ENCODE results near the gene ZFP3. TPM values are rescaled to one million over a fixed set of nuclear protein-coding genes. Genes with fewer than 3 reads are reported as not detected.
"Not testable (repeated sequence)": the region's sequence is repeated elsewhere in the genome, so short reads cannot be mapped to it uniquely, and the experiment has no call there.

Gene ZFP3
- polyA plus RNA-seq, 1 of the 3 experiments (the other 2 are of a cell fraction), result 1.5 TPM

- Histone ChIP-seq H3K9ac (no peak overlapping the region), H3K79me2 (ENCODE audit: insufficient read depth) (no peaks in the 10 kb centered on the region), H3K9me3 (no peaks in the 10 kb centered on the region), H3K27ac (ENCODE audit: low read depth in 2 of 2, low read length in 1 of 2) (no peak overlapping the region), H4K20me1 (ENCODE audit: insufficient read depth) (no peaks in the 10 kb centered on the region), H3K4me1 (ENCODE audit: control insufficient read depth in 1 of 2, insufficient read depth in 2 of 2, low read depth in 1 of 2, low read length in 1 of 2) (no peaks in the 10 kb centered on the region; a peak in 1 of 4 replicates), H3K4me3 (ENCODE audit: low read depth in 2 of 2, low read length in 1 of 2) (no peak overlapping the region), H3K4me2 (no peak overlapping the region), H2AFZ (ENCODE audit: low read depth) (no peak overlapping the region), H3K9me2 (no peaks in the 10 kb centered on the region), H3F3A (replicated peaks; ENCODE audit: insufficient read depth) (no peaks in the 10 kb centered on the region), H3K36me3 (replicated peaks in 1 of 2; ENCODE audit: control insufficient read depth in 1 of 2, insufficient read depth in 2 of 2, low read length in 1 of 2) (no peaks in the 10 kb centered on the region), H3K27me3 (ENCODE audit: insufficient read depth) (peaks cover 11% of the 10 kb centered on the region; the same call in 1 of the 2 replicates)
- 78% methylated on average over 10 of the region's 16 CpGs for WGBS (ENCODE audit: low lambda C conversion rate)
- ChIA-PET CTCF (no interaction called here), POLR2A (no interaction called here)
- DNase-seq, result no peak
- TF ChIP-seq, protein P1, sequence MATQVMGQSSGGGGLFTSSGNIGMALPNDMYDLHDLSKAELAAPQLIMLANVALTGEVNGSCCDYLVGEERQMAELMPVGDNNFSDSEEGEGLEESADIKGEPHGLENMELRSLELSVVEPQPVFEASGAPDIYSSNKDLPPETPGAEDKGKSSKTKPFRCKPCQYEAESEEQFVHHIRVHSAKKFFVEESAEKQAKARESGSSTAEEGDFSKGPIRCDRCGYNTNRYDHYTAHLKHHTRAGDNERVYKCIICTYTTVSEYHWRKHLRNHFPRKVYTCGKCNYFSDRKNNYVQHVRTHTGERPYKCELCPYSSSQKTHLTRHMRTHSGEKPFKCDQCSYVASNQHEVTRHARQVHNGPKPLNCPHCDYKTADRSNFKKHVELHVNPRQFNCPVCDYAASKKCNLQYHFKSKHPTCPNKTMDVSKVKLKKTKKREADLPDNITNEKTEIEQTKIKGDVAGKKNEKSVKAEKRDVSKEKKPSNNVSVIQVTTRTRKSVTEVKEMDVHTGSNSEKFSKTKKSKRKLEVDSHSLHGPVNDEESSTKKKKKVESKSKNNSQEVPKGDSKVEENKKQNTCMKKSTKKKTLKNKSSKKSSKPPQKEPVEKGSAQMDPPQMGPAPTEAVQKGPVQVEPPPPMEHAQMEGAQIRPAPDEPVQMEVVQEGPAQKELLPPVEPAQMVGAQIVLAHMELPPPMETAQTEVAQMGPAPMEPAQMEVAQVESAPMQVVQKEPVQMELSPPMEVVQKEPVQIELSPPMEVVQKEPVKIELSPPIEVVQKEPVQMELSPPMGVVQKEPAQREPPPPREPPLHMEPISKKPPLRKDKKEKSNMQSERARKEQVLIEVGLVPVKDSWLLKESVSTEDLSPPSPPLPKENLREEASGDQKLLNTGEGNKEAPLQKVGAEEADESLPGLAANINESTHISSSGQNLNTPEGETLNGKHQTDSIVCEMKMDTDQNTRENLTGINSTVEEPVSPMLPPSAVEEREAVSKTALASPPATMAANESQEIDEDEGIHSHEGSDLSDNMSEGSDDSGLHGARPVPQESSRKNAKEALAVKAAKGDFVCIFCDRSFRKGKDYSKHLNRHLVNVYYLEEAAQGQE (IDR thresholded peaks at IDR 0.05; ENCODE audit: low read depth, low read length), result no peak
- TF ChIP-seq SMC3 (IDR thresholded peaks at IDR 0.05; ENCODE audit: low read depth, low read length) (no peak), JUND (IDR thresholded peaks at IDR 0.05) (no peak), RXRA (IDR thresholded peaks at IDR 0.05; ENCODE audit: borderline replicate concordance, low read depth) (no peak), POLR2AphosphoS5 (IDR thresholded peaks at IDR 0.05; ENCODE audit: low read depth, low read length) (no peak), MXI1 (IDR thresholded peaks at IDR 0.05; ENCODE audit: low read depth, low read length) (no peak), FOXJ3 (CRISPR knock-in tag; IDR thresholded peaks at IDR 0.05) (no peak), EP300 (IDR thresholded peaks at IDR 0.05; ENCODE audit: borderline replicate concordance in 1 of 2, low read depth in 1 of 2, low read length in 1 of 2) (no peak), GATA2 (CRISPR knock-in tag; IDR thresholded peaks at IDR 0.05) (no peak), MEF2A (IDR thresholded peaks at IDR 0.05; ENCODE audit: borderline replicate concordance, low read depth) (no peak), FOXM1 (IDR thresholded peaks at IDR 0.05; ENCODE audit: low read depth) (no peak), NRF1 (IDR thresholded peaks at IDR 0.05; ENCODE audit: low read depth, low read length) (no peak), IRF3 (IDR thresholded peaks at IDR 0.05; ENCODE audit: low read depth, low read length) (no peak), YY1 (IDR thresholded peaks at IDR 0.05; ENCODE audit: low read depth) (no peak), RCOR1 (IDR thresholded peaks at IDR 0.05; ENCODE audit: low read length) (no peak), ELF1 (IDR thresholded peaks at IDR 0.05) (no peak)
- TF ChIP-seq, protein P2, sequence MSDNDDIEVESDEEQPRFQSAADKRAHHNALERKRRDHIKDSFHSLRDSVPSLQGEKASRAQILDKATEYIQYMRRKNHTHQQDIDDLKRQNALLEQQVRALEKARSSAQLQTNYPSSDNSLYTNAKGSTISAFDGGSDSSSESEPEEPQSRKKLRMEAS (IDR thresholded peaks at IDR 0.05; ENCODE audit: low read depth), result no peak
These were observed 43.0 kb downstream of the ZFP3 start for GRCh38 chr17:5121186-5121841.

- not testable (repeated sequence) for H2AFZ ChIP-seq (ENCODE audit: low read depth)
These were observed 43.8 kb downstream of the ZFP3 start for GRCh38 chr17:5122056-5122455.

More at GRCh38 chr17:5122056-5122455, 43.8 kb downstream of the ZFP3 start:
- H3K27ac ChIP-seq (ENCODE audit: low read depth in 2 of 2, low read length in 1 of 2); H4K20me1 ChIP-seq (ENCODE audit: insufficient read depth); POLR2A ChIA-PET; CTCF ChIA-PET; H3K4me1 ChIP-seq (ENCODE audit: control insufficient read depth in 1 of 2, insufficient read depth in 2 of 2, low read depth in 1 of 2, low read length in 1 of 2); H3K9me2 ChIP-seq; H3K27me3 ChIP-seq (ENCODE audit: insufficient read depth); H3K4me3 ChIP-seq (ENCODE audit: low read depth in 2 of 2, low read length in 1 of 2); H3K36me3 ChIP-seq (replicated peaks in 1 of 2; ENCODE audit: control insufficient read depth in 1 of 2, insufficient read depth in 2 of 2, low read length in 1 of 2); H3F3A ChIP-seq (replicated peaks; ENCODE audit: insufficient read depth); H3K79me2 ChIP-seq (ENCODE audit: insufficient read depth); H3K9ac ChIP-seq; H3K4me2 ChIP-seq; DNase-seq; H3K9me3 ChIP-seq: not testable (repeated sequence)
- 81% methylated on average over 5 of the region's 7 CpGs for WGBS (ENCODE audit: low lambda C conversion rate)
